BLaER1 (cell line): ENCODE measurements around the gene SHISAL1.

Source experiments
- H3K27ac ChIP-seq: shearing (Covaris generic); formaldehyde crosslinking; 2 replicates; pipeline ENCODE4 v1.8.1; 2022
- H3K27me3 ChIP-seq: shearing (Covaris generic); formaldehyde crosslinking; 2 replicates; pipeline ENCODE4 v1.8.1; 2022
- H3K36me3 ChIP-seq: shearing (Covaris generic); formaldehyde crosslinking; 2 replicates; pipeline ENCODE4 v1.8.1; 2022
- H3K4me1 ChIP-seq: shearing (Covaris generic); formaldehyde crosslinking; 2 replicates; pipeline ENCODE4 v1.8.1; 2022
- H3K4me2 ChIP-seq: shearing (Covaris generic); formaldehyde crosslinking; 2 replicates; pipeline ENCODE4 v1.8.1; 2022
- H3K4me3 ChIP-seq: shearing (Covaris generic); formaldehyde crosslinking; 2 replicates; pipeline ENCODE4 v1.8.1; 2022
- H3K9ac ChIP-seq: shearing (Covaris generic); formaldehyde crosslinking; 2 replicates; pipeline ENCODE4 v1.8.1; 2022
- H3K9me3 ChIP-seq: shearing (Covaris generic); formaldehyde crosslinking; 2 replicates; pipeline ENCODE4 v1.8.1; 2022
- H4K20me1 ChIP-seq: shearing (Covaris generic); formaldehyde crosslinking; 2 replicates; pipeline ENCODE4 v1.8.1; 2022
- Cebpa-rat ChIP-seq: shearing (Covaris generic); IDR thresholded peaks from 2 replicates; pipeline ENCODE4 v1.8.1; 2022

Gene SHISAL1

DNA sequence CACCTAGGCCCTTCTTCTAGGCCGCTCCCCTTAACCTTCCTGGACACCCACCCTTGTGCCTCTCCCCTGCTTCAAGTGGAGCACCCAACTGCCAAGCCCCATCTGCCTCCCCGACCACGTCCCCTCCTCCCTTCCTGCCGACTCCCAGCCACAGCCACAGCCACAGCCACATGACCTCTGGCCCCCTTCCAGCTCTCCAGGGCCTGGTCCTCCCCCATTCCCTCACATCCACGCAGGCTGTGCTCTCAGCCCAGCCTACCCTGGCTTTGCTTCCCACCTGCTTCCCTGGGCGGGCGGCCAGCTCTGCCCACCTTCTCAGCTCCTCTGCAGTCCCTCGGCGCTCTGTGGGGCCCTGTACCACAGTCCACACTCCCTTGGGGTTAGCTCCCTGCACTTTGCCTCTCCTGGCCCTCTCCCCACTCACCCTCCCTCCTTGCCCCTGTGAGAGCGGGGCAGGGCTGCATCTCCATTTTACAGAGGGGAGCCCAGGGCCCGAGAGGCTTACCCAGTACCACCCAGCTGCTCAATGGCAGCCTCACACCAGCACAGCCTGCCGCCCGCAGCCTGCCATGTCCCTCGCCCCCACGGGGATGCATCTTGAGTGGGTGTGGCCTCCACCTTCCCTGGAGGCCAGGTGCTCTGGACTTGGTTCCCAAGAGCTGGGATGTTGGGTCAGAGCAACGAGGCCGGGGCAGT, 111.7 kb downstream of the SHISAL1 start:
- no peaks in the 10 kb centered on the region for H3K9me3 ChIP-seq
- peak overlapping the region; percentile 85 for H3K4me2 ChIP-seq
- no peak overlapping the region for H3K4me3 ChIP-seq
- peaks cover 9% of the 10 kb centered on the region; the same call in 1 of the 2 replicates for H3K27me3 ChIP-seq
- peaks cover 62% of the 10 kb centered on the region for H4K20me1 ChIP-seq
- H3K9ac ChIP-seq = no peak overlapping the region
- peaks cover 11% of the 10 kb centered on the region; the same call in 1 of the 2 replicates for H3K36me3 ChIP-seq
- no peak overlapping the region for H3K27ac ChIP-seq
- peaks cover 56% of the 10 kb centered on the region for H3K4me1 ChIP-seq
- no peak for TF ChIP-seq Cebpa-rat

- no peak for TF ChIP-seq Cebpa-rat
- H3K27me3 ChIP-seq = peaks cover 9% of the 10 kb centered on the region; the same call in 1 of the 2 replicates
- H3K9ac ChIP-seq = no peak overlapping the region
- no peaks in the 10 kb centered on the region for H3K9me3 ChIP-seq
- H3K36me3 ChIP-seq = peaks cover 11% of the 10 kb centered on the region; the same call in 1 of the 2 replicates
- H3K4me1 ChIP-seq = peaks cover 56% of the 10 kb centered on the region
- peak overlapping the region; percentile 85 for H3K4me2 ChIP-seq
- H4K20me1 ChIP-seq = peaks cover 60% of the 10 kb centered on the region
- H3K27ac ChIP-seq = 0 out of 2 replicates have a peak overlapping the region, but pooled peaks have one; percentile 25
- H3K4me3 ChIP-seq = no peak overlapping the region
These were observed 112.3 kb downstream of the SHISAL1 start for GRCh38 chr22:44200451-44200850.

GRCh38 chr22:44199866-44200265, 112.9 kb downstream of the SHISAL1 start:
- H3K4me1 ChIP-seq = peaks cover 56% of the 10 kb centered on the region
- H3K9ac ChIP-seq = no peak overlapping the region
- peaks cover 9% of the 10 kb centered on the region; the same call in 1 of the 2 replicates for H3K27me3 ChIP-seq
- H3K9me3 ChIP-seq = no peaks in the 10 kb centered on the region
- H4K20me1 ChIP-seq = peaks cover 60% of the 10 kb centered on the region
- H3K4me3 ChIP-seq = no peak overlapping the region
- no peak overlapping the region for H3K27ac ChIP-seq
- peak overlapping the region; percentile 85 for H3K4me2 ChIP-seq
- H3K36me3 ChIP-seq = peaks cover 11% of the 10 kb centered on the region; the same call in 1 of the 2 replicates
- no peak for TF ChIP-seq Cebpa-rat

- peaks cover 57% of the 10 kb centered on the region for H4K20me1 ChIP-seq
These were observed 113.6 kb downstream of the SHISAL1 start for GRCh38 chr22:44199164-44199563.

GRCh38 chr22:44197271-44197670, 115.5 kb downstream of the SHISAL1 start:
- no peak overlapping the region for H3K4me3 ChIP-seq
- H3K4me1 ChIP-seq = peaks cover 72% of the 10 kb centered on the region
- peaks cover 27% of the 10 kb centered on the region; the same call in 1 of the 2 replicates for H3K27me3 ChIP-seq
- H3K36me3 ChIP-seq = peaks cover 11% of the 10 kb centered on the region; the same call in 1 of the 2 replicates
- no peak overlapping the region for H3K27ac ChIP-seq
- H3K4me2 ChIP-seq = no peak overlapping the region
- no peak overlapping the region for H3K9ac ChIP-seq
- no peak for TF ChIP-seq Cebpa-rat
- peaks cover 62% of the 10 kb centered on the region for H4K20me1 ChIP-seq
- H3K9me3 ChIP-seq = no peaks in the 10 kb centered on the region

More at GRCh38 chr22:44199164-44199563, 113.6 kb downstream of the SHISAL1 start:
- no peaks in the 10 kb centered on the region for H3K9me3 ChIP-seq
- peaks cover 10% of the 10 kb centered on the region; the same call in 1 of the 2 replicates for H3K27me3 ChIP-seq
- H3K27ac ChIP-seq = no peak overlapping the region
- no peak overlapping the region for H3K4me3 ChIP-seq
- no peak for TF ChIP-seq Cebpa-rat
- H3K36me3 ChIP-seq = peaks cover 11% of the 10 kb centered on the region; the same call in 1 of the 2 replicates
- peaks cover 56% of the 10 kb centered on the region for H3K4me1 ChIP-seq
- H3K9ac ChIP-seq = no peak overlapping the region
- peak overlapping the region; percentile 85; the same call in 1 of the 2 replicates for H3K4me2 ChIP-seq

- no peak for TF ChIP-seq Cebpa-rat
- Histone ChIP-seq H3K4me2 (peak overlapping the region; percentile 74; the same call in 1 of the 2 replicates), H3K27me3 (peaks cover 24% of the 10 kb centered on the region; the same call in 1 of the 2 replicates), H3K27ac (no peak overlapping the region), H3K36me3 (peaks cover 11% of the 10 kb centered on the region; the same call in 1 of the 2 replicates), H3K4me3 (no peak overlapping the region), H3K9me3 (no peaks in the 10 kb centered on the region), H4K20me1 (peaks cover 62% of the 10 kb centered on the region), H3K4me1 (peaks cover 78% of the 10 kb centered on the region), H3K9ac (no peak overlapping the region)
These were observed 116.0 kb downstream of the SHISAL1 start for GRCh38 chr22:44196731-44197131.

- H3K4me2 ChIP-seq = peak overlapping the region; percentile 74
- H3K27ac ChIP-seq = no peak overlapping the region
- no peak overlapping the region for H3K9ac ChIP-seq
- H4K20me1 ChIP-seq = peaks cover 62% of the 10 kb centered on the region
- no peak for TF ChIP-seq Cebpa-rat
- peaks cover 19% of the 10 kb centered on the region; the same call in 1 of the 2 replicates for H3K27me3 ChIP-seq
- no peaks in the 10 kb centered on the region for H3K9me3 ChIP-seq
- peaks cover 78% of the 10 kb centered on the region for H3K4me1 ChIP-seq
- H3K4me3 ChIP-seq = no peak overlapping the region
- peaks cover 11% of the 10 kb centered on the region; the same call in 1 of the 2 replicates for H3K36me3 ChIP-seq
These were observed 116.5 kb downstream of the SHISAL1 start for GRCh38 chr22:44196241-44196640.

DNA sequence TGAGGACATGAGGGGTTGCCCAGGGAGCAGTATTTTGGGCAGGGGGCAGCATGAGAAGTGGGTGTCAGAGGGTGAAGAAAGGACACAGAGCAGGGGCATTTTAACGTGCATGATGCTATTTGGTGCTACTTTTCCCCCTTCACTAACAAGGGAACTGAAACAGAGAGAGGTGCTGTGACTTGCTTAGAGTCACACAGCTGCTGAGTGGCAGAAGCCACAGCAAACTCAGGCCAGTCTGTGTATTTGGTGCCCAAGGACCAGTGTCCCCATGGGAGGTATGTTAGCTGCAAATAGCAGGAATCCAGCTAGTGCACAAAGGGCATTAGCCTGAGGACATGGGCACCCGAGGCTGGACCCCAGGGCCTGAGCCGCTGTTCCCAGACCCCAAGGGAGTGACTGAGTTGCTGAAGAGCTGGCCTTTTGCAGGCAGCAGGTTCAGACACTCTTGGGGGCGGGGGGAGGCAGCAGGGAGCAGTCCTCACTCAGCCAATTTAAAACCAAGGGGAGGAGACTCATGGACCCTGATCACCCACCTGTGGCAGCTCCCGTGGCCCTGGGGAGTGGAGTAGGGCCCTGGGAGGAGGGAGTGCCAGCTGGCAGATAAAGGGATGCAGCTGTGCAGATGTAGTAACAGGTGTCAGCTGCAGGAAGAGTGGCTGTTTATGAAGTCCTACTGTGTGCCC, 117.4 kb downstream of the SHISAL1 start:
- Histone ChIP-seq H4K20me1 (peaks cover 62% of the 10 kb centered on the region), H3K36me3 (peaks cover 11% of the 10 kb centered on the region; the same call in 1 of the 2 replicates), H3K27ac (no peak overlapping the region), H3K27me3 (peaks cover 23% of the 10 kb centered on the region), H3K9me3 (no peaks in the 10 kb centered on the region), H3K4me3 (no peak overlapping the region), H3K4me1 (peaks cover 78% of the 10 kb centered on the region), H3K9ac (no peak overlapping the region), H3K4me2 (peak overlapping the region; percentile 74)
- TF ChIP-seq Cebpa-rat = no peak

DNA sequence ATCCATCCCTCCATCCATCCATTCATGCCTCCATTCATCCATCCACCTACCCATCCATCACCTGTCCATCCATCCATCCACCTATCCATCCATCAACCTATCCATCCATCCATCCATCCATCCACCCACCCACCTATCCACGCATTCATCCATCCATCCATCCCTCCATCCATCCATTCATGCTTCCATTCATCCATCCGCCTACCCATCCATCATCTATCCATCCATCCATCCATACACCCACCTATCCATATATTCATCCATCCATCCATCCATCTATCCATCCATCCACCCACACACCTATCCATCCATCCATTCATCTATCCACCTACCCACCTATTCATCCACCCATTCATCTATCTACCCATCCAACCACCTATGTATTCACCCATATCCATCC, 118.2 kb downstream of the SHISAL1 start:
- Histone ChIP-seq H3K4me2 (peak overlapping the region; percentile 74), H3K4me1 (peaks cover 78% of the 10 kb centered on the region), H4K20me1 (peaks cover 62% of the 10 kb centered on the region), H3K9me3 (no peaks in the 10 kb centered on the region), H3K4me3 (no peak overlapping the region), H3K36me3 (peaks cover 11% of the 10 kb centered on the region; the same call in 1 of the 2 replicates), H3K27ac (no peak overlapping the region), H3K27me3 (peaks cover 29% of the 10 kb centered on the region), H3K9ac (no peak overlapping the region)
- no peak for TF ChIP-seq Cebpa-rat
